GM21423 (cell line): ENCODE results near the gene ITPR1.

Source experiments
- ATAC-seq: cut with Tn5 transposase; IDR thresholded peaks from one replicate; pipeline ENCODE4 v1.9.1; 2021; ENCODE audit warnings: mild to moderate bottlenecking, moderate library complexity; ENCODE audit not compliant: unreplicated experiment

The ITPR1 gene

DNA sequence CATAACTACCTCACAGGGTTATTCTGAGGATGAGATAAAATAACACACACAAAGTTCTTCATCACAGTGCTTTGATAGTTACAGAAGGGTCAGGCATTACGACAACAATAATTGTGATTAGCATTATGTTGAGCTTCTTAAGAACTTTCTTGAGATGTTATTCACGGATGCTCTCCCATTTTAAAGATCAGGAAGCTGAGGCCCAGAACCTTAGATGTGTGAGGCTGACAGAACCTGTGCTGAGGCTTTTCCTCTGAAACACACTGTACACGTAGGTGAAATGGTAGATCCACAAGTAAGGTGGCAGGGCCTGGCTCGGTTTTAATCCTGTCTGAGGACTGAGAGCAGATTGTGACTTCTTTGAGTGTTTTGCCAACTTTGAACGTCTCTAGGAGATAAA lies 274.9 kb downstream of the ITPR1 start:
- ATAC-seq = no peak

DNA sequence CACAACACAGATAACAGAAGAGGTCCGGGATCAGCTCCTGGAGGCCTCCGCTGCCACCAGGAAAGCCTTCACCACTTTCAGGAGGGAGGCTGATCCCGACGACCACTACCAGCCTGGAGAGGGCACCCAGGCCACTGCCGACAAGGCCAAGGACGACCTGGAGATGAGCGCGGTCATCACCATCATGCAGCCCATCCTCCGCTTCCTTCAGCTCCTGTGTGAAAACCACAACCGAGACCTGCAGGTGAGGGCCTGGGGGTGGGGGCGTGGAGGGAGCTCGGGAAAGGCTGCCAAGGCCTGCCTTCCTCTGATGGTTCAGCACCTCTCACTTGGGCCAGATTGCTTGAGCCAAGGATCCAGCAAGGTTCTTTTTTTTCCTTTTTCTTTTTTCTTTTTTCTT lies 275.4 kb downstream of the ITPR1 start:
- ATAC-seq = no peak

- no peak for ATAC-seq
Observed at GRCh38 chr3:4770561-4770960, 277.4 kb downstream of the ITPR1 start.

DNA sequence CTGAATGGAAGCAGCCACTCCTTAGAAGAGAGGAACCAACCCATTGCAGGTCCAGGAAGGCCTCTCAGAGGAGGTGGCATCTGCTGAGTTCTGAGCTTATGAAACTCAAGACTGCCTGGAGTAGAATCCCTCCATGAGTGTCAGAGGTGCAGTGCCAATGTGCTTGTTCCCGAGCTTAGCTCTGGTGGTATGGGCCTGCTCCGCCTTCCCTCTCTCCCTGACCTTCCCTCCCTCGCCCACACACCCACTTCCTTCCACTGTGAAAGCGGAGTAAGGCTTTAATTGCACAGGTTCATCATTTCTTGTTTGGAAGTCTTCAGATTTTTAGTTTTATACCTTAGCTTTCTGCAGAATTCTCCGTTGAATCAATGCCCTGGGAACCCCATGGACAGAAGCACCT lies 278.1 kb downstream of the ITPR1 start:
- ATAC-seq = no peak

DNA sequence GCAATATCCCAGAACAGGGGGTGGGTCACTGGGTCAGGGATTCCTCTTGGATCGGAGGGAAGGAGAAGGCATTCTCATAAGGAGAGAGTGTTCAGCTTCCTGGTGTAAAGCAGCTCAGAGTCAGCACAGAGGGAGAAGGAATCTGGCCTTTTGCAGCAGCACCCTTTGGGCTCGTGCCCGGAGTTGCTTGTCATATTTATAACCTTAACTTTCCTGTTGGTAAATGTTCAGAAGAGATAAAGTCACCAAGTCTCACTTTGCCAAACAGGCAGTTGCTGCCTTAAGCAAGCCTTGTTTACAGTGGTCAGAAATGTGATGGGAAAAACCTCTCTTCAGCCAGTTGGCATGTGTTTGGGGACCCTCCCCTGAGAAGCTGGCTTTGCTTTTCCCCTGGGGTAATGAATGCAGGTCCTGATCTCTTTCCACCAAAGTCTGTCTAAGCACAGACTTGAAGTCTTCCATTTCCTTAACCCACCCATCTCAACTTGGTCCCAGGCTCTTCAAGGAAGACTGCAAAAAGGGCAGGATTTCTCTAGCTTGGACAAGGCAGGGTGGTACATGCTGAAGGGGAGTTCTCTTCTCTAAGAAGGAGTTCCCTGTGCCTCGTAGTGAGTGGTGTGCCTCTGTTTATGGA lies 279.1 kb downstream of the ITPR1 start:
- no peak for ATAC-seq

GRCh38 chr3:4772858-4773257 lies 279.7 kb downstream of the ITPR1 start:
- ATAC-seq = no peak

- ATAC-seq = no peak
Observed at GRCh38 chr3:4773583-4773982, 280.4 kb downstream of the ITPR1 start.

DNA sequence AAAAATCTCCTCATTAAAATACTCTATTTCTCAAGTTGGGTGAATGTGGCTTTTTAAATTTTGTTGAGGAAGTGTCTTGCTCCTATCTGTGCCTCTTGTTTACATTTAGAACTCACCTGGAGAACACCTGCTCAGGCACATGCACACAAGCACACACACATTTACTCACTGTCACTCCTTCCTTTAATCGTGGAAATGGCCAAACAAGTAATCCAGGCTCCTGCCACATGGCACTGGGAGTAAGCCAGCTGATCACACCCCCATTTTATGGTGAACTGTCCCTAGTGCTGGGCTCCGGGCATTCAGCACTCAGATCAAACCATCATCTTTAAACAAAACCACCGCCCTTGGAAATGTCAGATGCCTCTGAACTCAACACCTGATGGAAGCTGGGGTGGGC lies 281.4 kb downstream of the ITPR1 start:
- no peak for ATAC-seq

- peak; percentile 30 for ATAC-seq
Observed at GRCh38 chr3:4776399-4776979, 283.3 kb downstream of the ITPR1 start.

- ATAC-seq = peak; percentile 82
Observed at GRCh38 chr3:4776980-4777581, 283.9 kb downstream of the ITPR1 start.

GRCh38 chr3:4778119-4778518 lies 285.0 kb downstream of the ITPR1 start:
- ATAC-seq = no peak

DNA sequence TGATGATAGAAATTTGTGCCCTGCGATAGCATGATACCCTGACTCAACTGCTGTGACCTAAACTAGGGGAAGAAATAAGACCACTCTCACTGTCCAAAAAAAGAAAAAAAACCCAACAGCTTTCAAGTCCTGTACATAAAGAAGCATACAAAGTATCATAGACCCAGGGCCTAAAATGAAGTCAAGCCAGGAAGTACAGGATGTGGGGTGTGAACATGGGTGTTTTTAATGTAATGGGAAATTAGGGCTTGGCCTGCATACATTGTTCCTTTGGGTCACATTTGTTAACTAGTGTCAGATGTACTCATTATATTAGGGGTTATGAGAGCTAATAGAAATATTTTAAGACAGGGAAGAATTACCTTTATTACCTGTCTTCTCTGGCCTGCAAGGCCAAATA lies 285.6 kb downstream of the ITPR1 start:
- no peak for ATAC-seq

GRCh38 chr3:4780545-4780957 lies 287.4 kb downstream of the ITPR1 start:
- ATAC-seq = no peak

- ATAC-seq = no peak
Observed at GRCh38 chr3:4782095-4782494, 288.9 kb downstream of the ITPR1 start.

DNA sequence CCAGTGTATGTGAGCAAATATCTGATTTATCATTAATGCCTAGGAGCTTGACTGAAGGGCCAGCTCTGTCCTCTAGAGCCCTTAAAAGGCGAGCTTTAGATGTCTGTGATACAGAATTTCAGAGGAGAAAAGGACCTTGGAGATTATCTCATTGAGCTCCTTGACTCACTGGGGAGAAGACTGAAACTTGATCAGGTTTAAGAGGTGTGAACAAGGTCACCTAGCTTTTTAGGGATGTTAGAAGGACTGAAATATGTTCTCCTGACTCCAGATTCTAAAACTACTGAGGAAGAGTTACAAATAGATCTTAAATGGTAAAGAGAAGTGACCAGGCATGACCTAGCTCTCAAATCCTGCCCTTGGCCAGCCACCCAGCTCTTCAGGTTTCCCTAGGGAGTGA lies 292.4 kb downstream of the ITPR1 start:
- no peak for ATAC-seq

DNA sequence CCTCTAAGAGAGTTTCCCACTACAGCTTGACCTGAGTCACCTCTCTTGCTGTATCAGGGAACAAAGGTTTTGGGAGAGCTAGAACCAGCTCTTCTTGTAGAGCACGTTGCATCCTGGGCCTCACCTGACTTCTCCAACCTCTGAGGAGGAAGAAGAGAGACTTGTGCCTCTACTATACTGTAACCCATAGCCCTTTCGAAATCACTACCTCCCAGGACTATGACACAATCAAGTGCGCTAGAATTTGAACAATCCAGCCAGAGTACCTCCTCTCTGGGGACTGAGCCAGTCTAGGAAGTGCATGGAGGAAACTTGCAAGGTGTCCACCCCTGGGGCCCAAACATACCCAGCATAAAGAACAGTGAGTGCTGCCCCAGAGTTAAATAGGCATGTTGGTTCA lies 293.3 kb downstream of the ITPR1 start:
- ATAC-seq = no peak

DNA sequence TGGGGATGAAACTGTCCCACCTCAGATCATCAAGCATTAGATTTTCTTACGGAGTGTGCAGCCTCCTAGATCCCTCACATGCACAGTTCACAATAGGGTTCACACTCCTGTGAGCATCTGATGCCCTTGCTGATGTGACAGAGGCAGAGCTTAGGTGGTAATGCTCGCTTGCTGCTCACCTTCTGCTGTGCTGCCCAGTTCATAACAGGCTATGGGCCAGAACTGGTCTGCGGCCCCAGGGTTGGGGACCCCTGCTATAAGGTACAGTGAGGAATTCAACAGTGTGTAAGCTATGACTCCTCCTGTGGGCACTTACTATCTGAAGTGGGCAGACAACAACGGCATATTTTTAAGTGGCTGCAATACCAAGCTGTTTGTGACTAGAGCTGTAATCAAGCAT lies 298.2 kb downstream of the ITPR1 start:
- no peak for ATAC-seq

DNA sequence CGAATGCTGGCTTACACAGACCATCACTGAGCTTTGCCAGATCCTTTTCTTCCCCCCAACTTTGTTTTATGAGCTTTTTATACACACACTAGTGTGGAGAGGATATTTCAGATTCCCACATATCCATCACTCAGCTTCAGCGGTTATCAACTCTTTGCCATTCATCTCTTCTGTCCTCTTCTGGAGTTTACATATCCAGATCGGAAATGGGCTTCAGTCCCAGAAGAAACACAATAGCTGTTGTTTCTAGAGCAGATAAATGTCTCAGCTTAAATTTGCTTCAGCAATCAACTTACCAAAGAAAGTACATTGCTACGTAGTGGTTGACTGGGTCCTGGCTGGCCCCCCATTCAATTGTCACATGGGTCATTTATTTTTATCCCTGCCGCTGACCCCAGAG lies 300.2 kb downstream of the ITPR1 start:
- ATAC-seq = no peak

DNA sequence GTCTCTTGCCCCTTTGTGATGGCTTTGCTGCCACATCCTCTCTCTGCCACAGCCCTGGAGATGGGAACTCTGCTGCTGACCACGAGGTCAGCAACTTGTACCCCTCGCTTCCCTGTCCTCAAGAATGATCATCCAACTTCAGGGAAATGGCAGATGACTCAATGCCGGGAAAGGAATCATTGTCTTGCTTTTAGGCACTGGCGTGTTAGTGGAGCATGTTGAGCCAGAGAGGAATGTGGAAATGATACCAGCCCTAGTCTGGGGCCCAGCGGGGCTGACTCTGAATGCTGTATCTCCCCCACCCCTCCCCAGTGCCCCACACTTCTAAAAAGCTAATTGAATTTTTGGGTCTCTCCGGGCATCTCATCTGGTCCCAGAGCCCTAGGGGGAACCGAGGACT lies 301.2 kb downstream of the ITPR1 start:
- no peak for ATAC-seq

GRCh38 chr3:4794798-4795197 lies 301.6 kb downstream of the ITPR1 start:
- no peak for ATAC-seq

DNA sequence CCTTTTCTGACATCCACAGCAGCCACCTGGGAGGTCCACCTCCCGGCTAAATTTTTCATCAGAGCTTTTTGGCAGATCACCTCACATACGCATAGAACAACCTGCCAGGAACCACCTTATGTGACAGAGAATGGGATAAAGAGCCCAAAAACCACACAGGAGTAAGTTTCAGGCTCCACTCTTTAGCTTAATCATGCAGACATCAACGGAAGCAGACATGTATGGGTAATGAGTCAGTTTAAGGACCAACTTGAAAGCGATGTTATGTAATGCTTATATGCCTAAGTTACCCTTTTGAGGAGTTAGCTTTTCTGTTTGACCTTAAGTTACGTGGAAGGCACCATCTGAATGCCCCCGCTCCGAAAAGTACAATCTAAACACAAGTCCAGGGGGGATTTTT lies 302.8 kb downstream of the ITPR1 start:
- no peak for ATAC-seq

DNA sequence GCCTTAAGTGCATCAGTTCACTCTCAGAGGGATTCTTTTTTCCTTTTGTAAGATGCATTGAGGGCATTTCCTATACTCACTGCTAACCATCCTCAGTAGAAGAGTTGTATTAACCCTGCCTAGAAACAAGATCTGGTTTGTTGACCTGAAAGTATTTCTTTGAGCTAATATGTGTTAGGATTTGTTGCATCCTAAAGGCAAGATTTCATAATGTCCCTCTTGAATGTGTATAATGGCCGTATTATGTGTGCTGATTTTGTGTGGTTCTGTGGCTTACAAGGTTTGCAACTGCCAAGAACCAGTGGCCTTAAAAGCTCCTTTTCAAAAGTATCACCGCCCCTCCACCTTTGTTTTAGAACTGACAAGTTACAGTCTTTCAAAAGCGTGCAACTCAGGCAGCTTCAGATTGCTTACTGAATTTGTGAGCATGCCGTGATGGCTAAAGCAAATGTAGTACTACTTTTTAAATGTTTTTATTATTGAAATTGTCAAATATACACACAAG lies 304.1 kb downstream of the ITPR1 start:
- no peak for ATAC-seq
